Measurements from ENCODE around the gene INPP5K.
"Not testable (repeated sequence)": the region's sequence is repeated elsewhere in the genome, so short reads cannot be mapped to it uniquely, and the experiment has no call there.

Gene INPP5K

DNA sequence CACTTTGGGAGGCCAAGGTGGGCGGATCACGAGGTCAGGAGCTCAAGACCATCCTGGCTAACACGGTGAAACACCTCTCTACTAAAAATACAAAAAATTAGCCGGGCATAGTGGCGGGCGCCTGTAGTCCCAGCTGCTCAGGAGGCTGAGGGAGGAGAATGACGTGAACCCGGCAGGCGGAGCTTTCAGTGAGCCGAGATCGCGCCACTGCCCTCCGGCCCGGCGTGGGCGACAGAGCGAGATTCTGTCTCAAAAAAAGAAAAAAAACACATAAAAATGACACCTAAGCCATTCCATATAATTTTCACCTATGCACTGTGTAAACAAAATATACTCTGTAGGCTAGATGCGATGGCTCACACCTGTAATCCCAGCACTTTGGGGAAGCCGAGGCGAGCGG lies 66.2 kb downstream of the INPP5K start:
- not testable (repeated sequence) for H3K27me3 ChIP-seq (ENCODE audit: control insufficient read depth in 3 of 3, insufficient read depth in 3 of 3, low read depth in 1 of 3, low read length in 3 of 3); H2AK5ac ChIP-seq (ENCODE audit: low read depth, low read length); H3K4me2 ChIP-seq (ENCODE audit: insufficient read depth, low read length, poor library complexity, severe bottlenecking); H3K23ac ChIP-seq (ENCODE audit: low read depth, low read length, poor library complexity); H2BK12ac ChIP-seq (ENCODE audit: low read length); H4K91ac ChIP-seq (ENCODE audit: low read depth, low read length, poor library complexity); H2AFZ ChIP-seq (ENCODE audit: low read length); H3K4ac ChIP-seq (ENCODE audit: low read length); H3K79me1 ChIP-seq (ENCODE audit: low read depth, low read length); H3K27ac ChIP-seq (replicated peaks; ENCODE audit: low read length); H4K8ac ChIP-seq (ENCODE audit: low read depth, low read length); H3K14ac ChIP-seq (ENCODE audit: low read length); H2BK5ac ChIP-seq (ENCODE audit: low read length); H3K9ac ChIP-seq (ENCODE audit: low read depth, low read length, poor library complexity); H3K4me1 ChIP-seq (ENCODE audit: control insufficient read depth in 2 of 2, insufficient read depth in 1 of 2, low read depth in 1 of 2, low read length in 2 of 2); H3K4me3 ChIP-seq (ENCODE audit: low read length in 2 of 2); H3K18ac ChIP-seq (ENCODE audit: low read length); DNase-seq (ENCODE audit: low spot score); H3K9me3 ChIP-seq (replicated peaks in 1 of 2; ENCODE audit: control insufficient read depth in 2 of 2, insufficient read depth in 1 of 2, low read depth in 1 of 2, low read length in 2 of 2); H2BK15ac ChIP-seq (ENCODE audit: low read length); H2BK120ac ChIP-seq (ENCODE audit: low read depth, low read length)
- peaks cover 4 to 61% of the 10 kb centered on the region in 2 donors for H3K36me3 ChIP-seq (replicated peaks in 1 of 2; ENCODE audit: control insufficient read depth in 2 of 2, insufficient read depth in 2 of 2, low read length in 2 of 2)
- WGBS, 2 donors (ENCODE audit: extremely low coverage in 2 of 2, insufficient read length in 2 of 2, insufficient replicate concordance in 1 of 2) = no CpG with 5 or more reads among the region's 21 CpGs

DNA sequence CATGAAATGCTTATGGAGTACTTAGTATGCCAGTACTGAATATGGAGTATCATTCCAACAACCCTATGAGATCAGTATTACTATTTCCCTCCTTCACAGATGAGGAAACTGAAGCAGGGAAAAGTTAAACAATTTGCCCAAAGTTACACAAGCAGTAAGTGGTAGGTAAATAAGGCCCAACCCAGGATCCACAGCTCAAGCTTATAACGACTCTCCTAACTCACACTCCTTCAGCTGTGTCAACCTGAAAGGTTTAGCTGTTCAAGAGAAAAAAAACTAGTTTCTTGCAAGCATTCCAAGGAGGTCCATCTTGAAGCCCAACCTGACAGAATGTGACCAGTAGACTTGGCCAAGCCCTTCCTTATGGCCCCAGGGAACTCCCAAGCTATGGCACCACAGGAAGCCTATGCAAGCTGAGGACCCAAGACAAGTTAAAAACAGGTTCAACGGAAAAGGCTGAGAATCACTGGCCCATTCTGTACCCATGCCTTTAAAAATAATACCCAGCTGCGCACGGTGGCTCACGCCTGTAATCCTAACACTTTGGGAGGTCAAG lies 66.9 kb downstream of the INPP5K start:
- Histone ChIP-seq H3K4ac (ENCODE audit: low read length) (no peak overlapping the region), H3K23ac (ENCODE audit: low read depth, low read length, poor library complexity) (no peak overlapping the region), H3K18ac (ENCODE audit: low read length) (no peak overlapping the region), H3K9ac (ENCODE audit: low read depth, low read length, poor library complexity) (no peak overlapping the region), H3K4me2 (ENCODE audit: insufficient read depth, low read length, poor library complexity, severe bottlenecking) (no peak overlapping the region), H2BK15ac (ENCODE audit: low read length) (no peak overlapping the region), H3K14ac (ENCODE audit: low read length) (no peak overlapping the region), H2BK5ac (ENCODE audit: low read length) (no peak overlapping the region), H2AFZ (ENCODE audit: low read length) (no peak overlapping the region), H3K79me1 (ENCODE audit: low read depth, low read length) (peaks cover 11% of the 10 kb centered on the region), H3K27me3 (ENCODE audit: control insufficient read depth in 3 of 3, insufficient read depth in 3 of 3, low read depth in 1 of 3, low read length in 3 of 3) (no peaks in the 10 kb centered on the region), H2BK12ac (ENCODE audit: low read length) (no peak overlapping the region), H3K9me3 (replicated peaks in 1 of 2; ENCODE audit: control insufficient read depth in 2 of 2, insufficient read depth in 1 of 2, low read depth in 1 of 2, low read length in 2 of 2) (peaks cover 2 to 3% of the 10 kb centered on the region in 2 donors), H3K27ac (replicated peaks; ENCODE audit: low read length) (no peak overlapping the region), H3K4me3 (ENCODE audit: low read length in 2 of 2) (no peak overlapping the region), H2AK5ac (ENCODE audit: low read depth, low read length) (no peak overlapping the region), H4K91ac (ENCODE audit: low read depth, low read length, poor library complexity) (no peak overlapping the region), H3K36me3 (replicated peaks in 1 of 2; ENCODE audit: control insufficient read depth in 2 of 2, insufficient read depth in 2 of 2, low read length in 2 of 2) (peaks cover 4 to 61% of the 10 kb centered on the region in 2 donors), H4K8ac (ENCODE audit: low read depth, low read length) (no peak overlapping the region), H3K4me1 (ENCODE audit: control insufficient read depth in 2 of 2, insufficient read depth in 1 of 2, low read depth in 1 of 2, low read length in 2 of 2) (peaks cover 0 to under 1% of the 10 kb centered on the region in 2 donors), H2BK120ac (ENCODE audit: low read depth, low read length) (no peak overlapping the region)
- no peak for DNase-seq (ENCODE audit: low spot score)
- WGBS, 2 donors (ENCODE audit: extremely low coverage in 2 of 2, insufficient read length in 2 of 2, insufficient replicate concordance in 1 of 2) = no CpG with 5 or more reads among the region's 5 CpGs

DNA sequence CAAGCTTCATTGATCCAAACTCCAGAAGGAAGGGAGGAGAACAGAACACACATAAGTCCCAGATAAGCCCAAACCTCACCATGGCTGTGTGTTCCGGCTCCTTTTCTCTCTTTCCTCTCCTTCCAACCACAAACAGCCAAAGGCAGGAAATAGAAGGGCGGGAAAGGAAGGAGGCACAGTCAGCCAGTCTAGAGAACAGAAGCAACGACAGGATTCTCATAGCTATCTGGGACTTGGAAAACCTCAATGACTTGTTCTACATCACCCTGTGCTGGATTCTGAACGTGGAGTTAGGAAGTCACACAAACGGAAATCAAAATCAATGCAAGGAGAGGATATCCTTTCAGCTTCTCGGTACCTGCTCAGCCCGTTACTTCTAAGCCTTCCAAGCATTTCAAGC lies 69.4 kb downstream of the INPP5K start:
- H2BK120ac ChIP-seq (ENCODE audit: low read depth, low read length) = no peak overlapping the region
- no peak overlapping the region for H3K9ac ChIP-seq (ENCODE audit: low read depth, low read length, poor library complexity)
- H3K4me1 ChIP-seq (ENCODE audit: control insufficient read depth in 2 of 2, insufficient read depth in 1 of 2, low read depth in 1 of 2, low read length in 2 of 2) = no peaks in the 10 kb centered on the region
- H2BK12ac ChIP-seq (ENCODE audit: low read length) = no peak overlapping the region
- H3K14ac ChIP-seq (ENCODE audit: low read length) = no peak overlapping the region
- no peak overlapping the region for H2BK15ac ChIP-seq (ENCODE audit: low read length)
- no peak overlapping the region for H3K4ac ChIP-seq (ENCODE audit: low read length)
- peaks cover 2 to 3% of the 10 kb centered on the region in 2 donors for H3K9me3 ChIP-seq (replicated peaks in 1 of 2; ENCODE audit: control insufficient read depth in 2 of 2, insufficient read depth in 1 of 2, low read depth in 1 of 2, low read length in 2 of 2)
- no peak overlapping the region for H4K8ac ChIP-seq (ENCODE audit: low read depth, low read length)
- WGBS, 2 donors (ENCODE audit: extremely low coverage in 2 of 2, insufficient read length in 2 of 2, insufficient replicate concordance in 1 of 2) = no CpG with 5 or more reads among the region's 7 CpGs
- no peak overlapping the region for H3K23ac ChIP-seq (ENCODE audit: low read depth, low read length, poor library complexity)
- no peak overlapping the region for H3K4me3 ChIP-seq (ENCODE audit: low read length in 2 of 2)
- H3K27ac ChIP-seq (replicated peaks; ENCODE audit: low read length) = no peak overlapping the region
- no peak overlapping the region for H4K91ac ChIP-seq (ENCODE audit: low read depth, low read length, poor library complexity)
- H2AFZ ChIP-seq (ENCODE audit: low read length) = no peak overlapping the region
- peaks cover 4 to 49% of the 10 kb centered on the region in 2 donors for H3K36me3 ChIP-seq (replicated peaks in 1 of 2; ENCODE audit: control insufficient read depth in 2 of 2, insufficient read depth in 2 of 2, low read length in 2 of 2)
- H3K27me3 ChIP-seq (ENCODE audit: control insufficient read depth in 3 of 3, insufficient read depth in 3 of 3, low read depth in 1 of 3, low read length in 3 of 3) = no peaks in the 10 kb centered on the region
- H3K79me1 ChIP-seq (ENCODE audit: low read depth, low read length) = peaks cover 16% of the 10 kb centered on the region
- DNase-seq (ENCODE audit: low spot score) = no peak
- H3K4me2 ChIP-seq (ENCODE audit: insufficient read depth, low read length, poor library complexity, severe bottlenecking) = no peak overlapping the region
- no peak overlapping the region for H2AK5ac ChIP-seq (ENCODE audit: low read depth, low read length)
- no peak overlapping the region for H3K18ac ChIP-seq (ENCODE audit: low read length)
- no peak overlapping the region for H2BK5ac ChIP-seq (ENCODE audit: low read length)

DNA sequence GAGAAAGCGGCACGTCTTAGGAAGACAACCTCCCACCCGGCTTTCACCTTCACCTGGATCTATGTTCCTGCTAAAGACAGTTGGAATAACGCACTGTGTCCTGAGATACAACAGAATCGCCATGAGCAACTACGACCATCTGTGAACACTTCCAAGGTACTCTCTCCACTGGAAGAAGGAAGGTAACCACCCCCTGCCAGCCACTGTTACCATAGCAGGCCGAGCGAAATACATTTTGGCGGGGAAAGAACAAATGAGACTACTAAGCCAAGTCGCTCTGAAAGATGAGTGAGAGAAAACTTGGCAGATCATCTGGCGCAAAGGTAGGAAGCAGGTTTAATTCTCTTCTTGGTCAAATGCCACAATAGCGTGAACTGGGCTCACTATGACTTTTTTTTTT lies 70.2 kb downstream of the INPP5K start:
- no peak overlapping the region for H3K27ac ChIP-seq (replicated peaks; ENCODE audit: low read length)
- no peak overlapping the region for H3K18ac ChIP-seq (ENCODE audit: low read length)
- H2BK12ac ChIP-seq (ENCODE audit: low read length) = no peak overlapping the region
- H3K4me1 ChIP-seq (ENCODE audit: control insufficient read depth in 2 of 2, insufficient read depth in 1 of 2, low read depth in 1 of 2, low read length in 2 of 2) = no peaks in the 10 kb centered on the region
- H3K36me3 ChIP-seq (replicated peaks in 1 of 2; ENCODE audit: control insufficient read depth in 2 of 2, insufficient read depth in 2 of 2, low read length in 2 of 2) = peaks cover 4 to 44% of the 10 kb centered on the region in 2 donors
- no peak for DNase-seq (ENCODE audit: low spot score)
- no peak overlapping the region for H2BK120ac ChIP-seq (ENCODE audit: low read depth, low read length)
- no peak overlapping the region for H2AK5ac ChIP-seq (ENCODE audit: low read depth, low read length)
- no peak overlapping the region for H4K91ac ChIP-seq (ENCODE audit: low read depth, low read length, poor library complexity)
- no peak overlapping the region for H3K14ac ChIP-seq (ENCODE audit: low read length)
- peaks cover 2 to 3% of the 10 kb centered on the region in 2 donors for H3K9me3 ChIP-seq (replicated peaks in 1 of 2; ENCODE audit: control insufficient read depth in 2 of 2, insufficient read depth in 1 of 2, low read depth in 1 of 2, low read length in 2 of 2)
- no peak overlapping the region for H3K4me3 ChIP-seq (ENCODE audit: low read length in 2 of 2)
- H3K27me3 ChIP-seq (ENCODE audit: control insufficient read depth in 3 of 3, insufficient read depth in 3 of 3, low read depth in 1 of 3, low read length in 3 of 3) = no peaks in the 10 kb centered on the region
- WGBS, 2 donors (ENCODE audit: extremely low coverage in 2 of 2, insufficient read length in 2 of 2, insufficient replicate concordance in 1 of 2) = no CpG with 5 or more reads among the region's 12 CpGs
- H2BK15ac ChIP-seq (ENCODE audit: low read length) = no peak overlapping the region
- H3K4ac ChIP-seq (ENCODE audit: low read length) = no peak overlapping the region
- no peak overlapping the region for H4K8ac ChIP-seq (ENCODE audit: low read depth, low read length)
- no peak overlapping the region for H2AFZ ChIP-seq (ENCODE audit: low read length)
- no peak overlapping the region for H3K9ac ChIP-seq (ENCODE audit: low read depth, low read length, poor library complexity)
- H2BK5ac ChIP-seq (ENCODE audit: low read length) = no peak overlapping the region
- peaks cover 17% of the 10 kb centered on the region for H3K79me1 ChIP-seq (ENCODE audit: low read depth, low read length)
- no peak overlapping the region for H3K4me2 ChIP-seq (ENCODE audit: insufficient read depth, low read length, poor library complexity, severe bottlenecking)
- no peak overlapping the region for H3K23ac ChIP-seq (ENCODE audit: low read depth, low read length, poor library complexity)
